Measurements from ENCODE around the gene UGT8.

DNA sequence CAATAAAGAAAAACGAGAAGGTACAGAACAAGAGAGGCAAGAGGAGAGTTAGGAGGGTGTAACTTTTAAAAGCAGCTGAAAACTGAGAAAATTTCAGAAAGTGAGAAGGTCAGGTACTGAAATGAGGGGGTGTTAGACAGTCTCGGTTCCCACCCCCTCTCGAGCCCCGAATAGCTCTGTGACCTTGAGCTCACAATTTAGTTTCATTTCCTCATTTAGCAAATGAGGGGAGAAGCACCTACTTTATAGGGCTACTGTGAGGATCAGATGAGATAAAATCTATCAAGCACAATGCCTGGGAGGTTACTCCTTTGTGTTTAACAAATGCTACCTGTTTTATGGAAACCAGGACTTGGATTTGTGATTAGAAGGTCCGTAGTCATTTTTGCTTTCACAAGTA, 4.9 kb downstream of the UGT8 start:
- no peak for TF ChIP-seq SP1 (IDR thresholded peaks at IDR 0.05; ENCODE audit: low read depth)
- no peak for TF ChIP-seq EGR1 (IDR thresholded peaks at IDR 0.05; ENCODE audit: low read depth)
- TF ChIP-seq EZH2phosphoT487 (IDR thresholded peaks at IDR 0.05; ENCODE audit: borderline replicate concordance) = no peak
- TF ChIP-seq, protein P1, sequence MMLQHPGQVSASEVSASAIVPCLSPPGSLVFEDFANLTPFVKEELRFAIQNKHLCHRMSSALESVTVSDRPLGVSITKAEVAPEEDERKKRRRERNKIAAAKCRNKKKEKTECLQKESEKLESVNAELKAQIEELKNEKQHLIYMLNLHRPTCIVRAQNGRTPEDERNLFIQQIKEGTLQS (IDR thresholded peaks at IDR 0.05) = no peak
- TF ChIP-seq, protein P2, sequence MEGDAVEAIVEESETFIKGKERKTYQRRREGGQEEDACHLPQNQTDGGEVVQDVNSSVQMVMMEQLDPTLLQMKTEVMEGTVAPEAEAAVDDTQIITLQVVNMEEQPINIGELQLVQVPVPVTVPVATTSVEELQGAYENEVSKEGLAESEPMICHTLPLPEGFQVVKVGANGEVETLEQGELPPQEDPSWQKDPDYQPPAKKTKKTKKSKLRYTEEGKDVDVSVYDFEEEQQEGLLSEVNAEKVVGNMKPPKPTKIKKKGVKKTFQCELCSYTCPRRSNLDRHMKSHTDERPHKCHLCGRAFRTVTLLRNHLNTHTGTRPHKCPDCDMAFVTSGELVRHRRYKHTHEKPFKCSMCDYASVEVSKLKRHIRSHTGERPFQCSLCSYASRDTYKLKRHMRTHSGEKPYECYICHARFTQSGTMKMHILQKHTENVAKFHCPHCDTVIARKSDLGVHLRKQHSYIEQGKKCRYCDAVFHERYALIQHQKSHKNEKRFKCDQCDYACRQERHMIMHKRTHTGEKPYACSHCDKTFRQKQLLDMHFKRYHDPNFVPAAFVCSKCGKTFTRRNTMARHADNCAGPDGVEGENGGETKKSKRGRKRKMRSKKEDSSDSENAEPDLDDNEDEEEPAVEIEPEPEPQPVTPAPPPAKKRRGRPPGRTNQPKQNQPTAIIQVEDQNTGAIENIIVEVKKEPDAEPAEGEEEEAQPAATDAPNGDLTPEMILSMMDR (IDR thresholded peaks at IDR 0.05 in 2 of 3, conservative IDR thresholded peaks at IDR 0.05 in 1 of 3; ENCODE audit: borderline replicate concordance in 1 of 3, insufficient read depth in 1 of 3, low read depth in 2 of 3, low read length in 2 of 3) = no peak
- TF ChIP-seq CEBPB (IDR thresholded peaks at IDR 0.05; ENCODE audit: low read depth) = no peak
- TF ChIP-seq POLR2A (IDR thresholded peaks at IDR 0.05; ENCODE audit: borderline replicate concordance, extremely low read depth, insufficient read depth, insufficient read length) = no peak
- no peak for TF ChIP-seq RAD21 (IDR thresholded peaks at IDR 0.05; ENCODE audit: low read depth)
- TF ChIP-seq EZH2 (IDR thresholded peaks at IDR 0.05) = no peak
- no peak for TF ChIP-seq POLR2AphosphoS5 (IDR thresholded peaks at IDR 0.05; ENCODE audit: low read depth, low read length)

Measured in HCT116 (cell line).